IMR-90 (cell line): ENCODE measurements around the gene MLNR. TPM values are rescaled to one million over a fixed set of nuclear protein-coding genes. Genes with fewer than 3 reads are reported as not detected.

Experiments used
- ATAC-seq: fragments of 200-7000 bp; cut with Tn5 transposase; 2 replicates; pipeline ENCODE4 v1.9.1; 2020; ENCODE audit warnings: low read depth, mild to moderate bottlenecking, moderate library complexity
- BruUV-seq: library from RNA; stranded (reverse); fragments of 400-500 nt; replicated peaks from 2 replicates; lab custom pipeline; 2021; lab: Mats Ljungman, UMichigan
- CTCF ChIA-PET: fragments of 300-600 bp; formaldehyde crosslinking; extraction: SDS; loops from one replicate; lab custom pipeline; 2021; ENCODE audit warnings: antibody characterized with exemption; lab: Yijun Ruan, JAX
- POLR2A ChIA-PET: fragments of 300-600 bp; sonication (Branson Sonifier 250); formaldehyde crosslinking; loops from one replicate; lab custom pipeline; 2022; ENCODE audit warnings: antibody characterized with exemption; ENCODE audit not compliant: unreplicated experiment; lab: Charles Lee
- DNase-seq: peaks from one replicate; pipeline ENCODE4 v3.0.0; 2013
- H2AFZ ChIP-seq: replicated peaks from 2 replicates; pipeline ENCODE3; 2013; ENCODE audit warnings: low read length, mild to moderate bottlenecking; ENCODE audit not compliant: poor library complexity
- H2AK5ac ChIP-seq: 2 replicates; pipeline ENCODE4 v1.6.1; 2013; ENCODE audit warnings: low read depth, low read length, inconsistent platforms
- H2AK9ac ChIP-seq: replicated peaks from 2 replicates; pipeline ENCODE3; 2013; ENCODE audit warnings: mild to moderate bottlenecking, low read depth, low read length, moderate library complexity; ENCODE audit not compliant: poor library complexity
- H2BK120ac ChIP-seq: 2 replicates; pipeline ENCODE4 v1.6.1; 2013; ENCODE audit warnings: low read depth, low read length, inconsistent platforms
- H2BK15ac ChIP-seq: 3 replicates; pipeline ENCODE4 v1.6.1; 2013; ENCODE audit warnings: low read depth, low read length, inconsistent platforms
- H2BK20ac ChIP-seq: 2 replicates; pipeline ENCODE4 v1.6.1; 2013; ENCODE audit warnings: low read depth, mild to moderate bottlenecking, inconsistent platforms, low read length, moderate library complexity
- H2BK5ac ChIP-seq: 2 replicates; pipeline ENCODE4 v1.6.1; 2013; ENCODE audit warnings: mild to moderate bottlenecking, low read depth, low read length, inconsistent platforms; ENCODE audit not compliant: poor library complexity, severe bottlenecking
- H3K14ac ChIP-seq: replicated peaks from 2 replicates; pipeline ENCODE4 v1.6.1; 2013; ENCODE audit warnings: low read depth, low read length, inconsistent platforms
- H3K18ac ChIP-seq: 2 replicates; pipeline ENCODE4 v1.6.1; 2013; ENCODE audit warnings: low read depth, low read length, control low read depth
- H3K23ac ChIP-seq: 2 replicates; pipeline ENCODE4 v1.6.1; 2013; ENCODE audit warnings: low read depth, low read length, inconsistent platforms
- H3K27ac ChIP-seq: 2 replicates; pipeline ENCODE4 v1.5.1; 2013; ENCODE audit warnings: mild to moderate bottlenecking, control low read depth, low read length; ENCODE audit not compliant: insufficient read depth
- H3K27me3 ChIP-seq: 2 replicates; pipeline ENCODE4 v1.6.1; 2013; ENCODE audit warnings: low read length; ENCODE audit not compliant: control insufficient read depth, insufficient read depth
- H3K36me3 ChIP-seq: 2 replicates; pipeline ENCODE4 v1.6.1; 2013; ENCODE audit warnings: low read length, mixed read lengths; ENCODE audit not compliant: control insufficient read depth, insufficient read depth
- H3K4ac ChIP-seq: 2 replicates; pipeline ENCODE4 v1.6.1; 2013; ENCODE audit warnings: low read depth, low read length, inconsistent platforms
- H3K4me1 ChIP-seq: 2 replicates; pipeline ENCODE4 v1.6.1; 2013; ENCODE audit warnings: low read length, mixed read lengths; ENCODE audit not compliant: control insufficient read depth, insufficient read depth
- H3K4me2 ChIP-seq: 2 replicates; pipeline ENCODE4 v1.6.1; 2013; ENCODE audit warnings: low read depth, mild to moderate bottlenecking, control low read depth, low read length, moderate library complexity
- H3K4me3 ChIP-seq: 2 replicates; pipeline ENCODE4 v1.5.1; 2013; ENCODE audit warnings: low read depth, mild to moderate bottlenecking, control low read depth, low read length, moderate library complexity; ENCODE audit not compliant: insufficient read depth
- H3K56ac ChIP-seq: 2 replicates; pipeline ENCODE4 v1.6.1; 2013; ENCODE audit warnings: low read length, inconsistent platforms; ENCODE audit not compliant: insufficient read depth; ENCODE audit errors: extremely low read depth
- H3K79me1 ChIP-seq, 2 experiments: 2 replicates each; pipeline ENCODE4 v1.6.1; 2013; ENCODE audit warnings: low read length in 2 of 2, inconsistent platforms in 1 of 2, low read depth in 1 of 2
- H3K9ac ChIP-seq: 2 replicates; pipeline ENCODE4 v1.6.1; 2013; ENCODE audit warnings: low read depth, low read length, control low read depth
- H3K9me1 ChIP-seq: 2 replicates; pipeline ENCODE4 v1.6.1; 2013; ENCODE audit warnings: low read length, inconsistent platforms; ENCODE audit not compliant: insufficient read depth
- H3K9me3 ChIP-seq: 2 replicates; pipeline ENCODE4 v1.6.1; 2013; ENCODE audit warnings: low read length; ENCODE audit not compliant: control insufficient read depth, insufficient read depth
- H4K20me1 ChIP-seq: 2 replicates; pipeline ENCODE4 v1.6.1; 2013; ENCODE audit warnings: low read length, inconsistent platforms; ENCODE audit not compliant: insufficient read depth
- H4K5ac ChIP-seq: 2 replicates; pipeline ENCODE4 v1.6.1; 2013; ENCODE audit warnings: mild to moderate bottlenecking, low read depth, low read length, control low read depth
- H4K8ac ChIP-seq, 2 experiments: 2 replicates each; pipeline ENCODE4 v1.6.1; 2013; ENCODE audit warnings: low read depth in 2 of 2, low read length in 2 of 2, control low read depth in 1 of 2, inconsistent platforms in 1 of 2
- H4K91ac ChIP-seq: 2 replicates; pipeline ENCODE4 v1.6.1; 2013; ENCODE audit warnings: low read depth, low read length, inconsistent platforms; ENCODE audit not compliant: insufficient read depth
- FOS ChIP-seq: fragments of 150-350 bp; IDR thresholded peaks from 2 replicates; pipeline ENCODE4 v1.6.1; 2016; ENCODE audit warnings: low read depth, low read length
- MAZ ChIP-seq: IDR thresholded peaks from 2 replicates; pipeline ENCODE4 v1.6.1; 2012; ENCODE audit warnings: low read depth, mild to moderate bottlenecking, low read length, improper control_type of control experiment, moderate library complexity, borderline replicate concordance
- RAD21 ChIP-seq: IDR thresholded peaks from 2 replicates; pipeline ENCODE4 v1.6.1; 2012; ENCODE audit warnings: low read length, improper control_type of control experiment
- RCOR1 ChIP-seq: IDR thresholded peaks from 2 replicates; pipeline ENCODE4 v1.6.1; 2012; ENCODE audit warnings: mild to moderate bottlenecking, low read length, improper control_type of control experiment; ENCODE audit not compliant: insufficient replicate concordance
- WGBS, 2 experiments: methylation state at CpG; one replicate each; pipeline versions ENCODE4 v1.1.5 to v1.1.7; 2013; ENCODE audit warnings: missing lambda C conversion rate in 2 of 2; ENCODE audit not compliant: insufficient read length in 1 of 2; ENCODE audit errors: extremely low coverage in 2 of 2; 5-methylcytosine and 5-hydroxymethylcytosine counted together
- dilution Hi-C: fragments of 300-500 bp; cut with HindIII; formaldehyde crosslinking; loops from one replicate; pipeline ENCODE4 v1.14.3; 2018; ENCODE audit warnings: low sequenced_read_pairs; ENCODE audit not compliant: unreplicated experiment
- in situ Hi-C: fragments of 300-500 bp; cut with MboI; formaldehyde crosslinking; loops from 3 replicates; pipeline ENCODE4 v1.14.3; 2019; ENCODE audit warnings: low sequenced_read_pairs, inconsistent platforms, mixed read lengths
- intact Hi-C: fragments of 100-400 bp; cut with micrococcal nuclease; formaldehyde crosslinking; loops from 2 replicates; pipeline ENCODE4 v1.10.0; 2022
- polyA plus RNA-seq, 3 experiments: library from polyadenylated mRNA; depleted of rRNA; stranded (reverse); fragments of >200 nt; gene quantifications; 2 replicates each; pipeline ENCODE4 v1.2.3, GENCODE V29; 2012; ENCODE audit warnings: low replicate concordance in 1 of 3
- total RNA-seq: library from RNA; depleted of rRNA; stranded (reverse); fragments of >200 nt; gene quantifications from 2 replicates; pipeline ENCODE4 v1.2.3, GENCODE V29; 2012
- TF ChIP-seq, protein P1 (sequence below): fragments of 150-350 bp; IDR thresholded peaks from 2 replicates; pipeline ENCODE4 v1.6.1; 2017; ENCODE audit warnings: mild to moderate bottlenecking, antibody characterized with exemption, low read length, low read depth

Gene MLNR
- total and polyA plus RNA-seq, 2 of the 4 experiments (the other 2 are of a cell fraction) = not detected

DNA sequence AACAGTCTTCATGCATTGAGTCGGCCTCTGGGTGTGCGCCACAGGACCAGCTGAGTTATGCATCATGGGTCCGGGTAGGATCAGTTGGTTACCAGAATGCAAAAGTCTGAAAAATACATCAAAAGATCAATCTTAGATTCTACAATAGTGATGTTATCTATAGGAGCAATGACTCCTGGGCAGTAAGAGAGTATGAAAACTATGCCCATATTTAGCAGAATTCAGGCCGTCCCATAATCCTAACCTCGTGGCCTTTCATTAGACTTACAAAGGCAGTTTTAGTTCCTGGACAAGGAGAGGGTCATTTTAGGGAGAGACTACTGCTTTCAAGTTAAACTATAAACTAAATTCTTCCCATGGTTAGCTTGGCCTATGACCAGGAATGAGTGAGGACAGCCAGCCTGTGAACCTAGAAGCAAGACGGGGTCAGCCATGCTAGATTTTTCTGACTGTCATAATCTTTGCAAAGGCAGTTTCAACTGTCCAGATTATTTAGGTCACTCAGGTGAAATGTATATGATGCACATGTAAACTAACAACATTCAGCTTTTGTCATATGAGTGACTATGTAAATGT is 15.8 kb downstream of the MLNR start:
- no peak overlapping the region for H3K23ac ChIP-seq
- H2AK9ac ChIP-seq = no peak overlapping the region
- H4K8ac ChIP-seq = no peak overlapping the region
- H3K36me3 ChIP-seq = no peaks in the 10 kb centered on the region
- H3K4me3 ChIP-seq = no peak overlapping the region
- no peaks in the 10 kb centered on the region for H3K9me3 ChIP-seq
- CTCF ChIA-PET = no interaction called here
- 100% methylated on average over 1 of the region's 6 CpGs; no CpG with 5 or more reads in 1 of the 2 experiments for WGBS, 2 experiments
- DNase-seq = no peak
- no peak overlapping the region for H2BK15ac ChIP-seq
- H3K56ac ChIP-seq = no peak overlapping the region
- no peaks in the 10 kb centered on the region for H3K4me1 ChIP-seq
- no peaks in the 10 kb centered on the region; the same call in 1 of the 2 replicates for H3K27me3 ChIP-seq
- no peak overlapping the region for H3K27ac ChIP-seq
- no peak for TF ChIP-seq RCOR1
- no peak for TF ChIP-seq FOS
- TF ChIP-seq RAD21 = no peak
- TF ChIP-seq MAZ = no peak
- TF ChIP-seq, protein P1, sequence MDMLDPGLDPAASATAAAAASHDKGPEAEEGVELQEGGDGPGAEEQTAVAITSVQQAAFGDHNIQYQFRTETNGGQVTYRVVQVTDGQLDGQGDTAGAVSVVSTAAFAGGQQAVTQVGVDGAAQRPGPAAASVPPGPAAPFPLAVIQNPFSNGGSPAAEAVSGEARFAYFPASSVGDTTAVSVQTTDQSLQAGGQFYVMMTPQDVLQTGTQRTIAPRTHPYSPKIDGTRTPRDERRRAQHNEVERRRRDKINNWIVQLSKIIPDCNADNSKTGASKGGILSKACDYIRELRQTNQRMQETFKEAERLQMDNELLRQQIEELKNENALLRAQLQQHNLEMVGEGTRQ = no peak
- H3K4ac ChIP-seq = no peak overlapping the region
- no peak overlapping the region for H3K4me2 ChIP-seq
- ATAC-seq = no peak
- intact Hi-C loops = no loop called here
- no peak overlapping the region for H2BK20ac ChIP-seq
- in situ Hi-C loops = no loop called here
- POLR2A ChIA-PET = no interaction called here
- H3K9ac ChIP-seq = no peak overlapping the region
- H2AK5ac ChIP-seq = no peak overlapping the region
- H3K14ac ChIP-seq = no peak overlapping the region
- no peak overlapping the region for H2BK5ac ChIP-seq
- H4K5ac ChIP-seq = no peak overlapping the region
- H2AFZ ChIP-seq = no peak overlapping the region
- no peaks in the 10 kb centered on the region for H4K20me1 ChIP-seq
- no peak overlapping the region for H4K91ac ChIP-seq
- H3K18ac ChIP-seq = no peak overlapping the region
- H3K79me1 ChIP-seq = no peaks in the 10 kb centered on the region
- dilution Hi-C loops = no loop called here
- H2BK120ac ChIP-seq = no peak overlapping the region
- no peaks in the 10 kb centered on the region for H3K9me1 ChIP-seq
- no TSS peak for BruUV-seq
